M059J (cell line): ENCODE measurements around the gene FAAH. TPM values are rescaled to one million over a fixed set of nuclear protein-coding genes. Genes with fewer than 3 reads are reported as not detected.

ENCODE experiments used
- DNase-seq: peaks from one replicate; pipeline ENCODE4 v3.0.0-alpha.2; 2012; ENCODE audit warnings: low read depth
- total RNA-seq: library from RNA; depleted of rRNA; stranded (reverse); fragments of >200 nt; shearing (Covaris generic); gene quantifications from 2 replicates; pipeline ENCODE4 v1.2.3, GENCODE V29; 2014

The FAAH gene
- total RNA-seq, 1 experiment from 2014 or later = 0.69 TPM

- DNase-seq = peak; percentile 30
Measured at GRCh38 chr1:46401154-46401913, 7.2 kb downstream of the FAAH start.

DNA sequence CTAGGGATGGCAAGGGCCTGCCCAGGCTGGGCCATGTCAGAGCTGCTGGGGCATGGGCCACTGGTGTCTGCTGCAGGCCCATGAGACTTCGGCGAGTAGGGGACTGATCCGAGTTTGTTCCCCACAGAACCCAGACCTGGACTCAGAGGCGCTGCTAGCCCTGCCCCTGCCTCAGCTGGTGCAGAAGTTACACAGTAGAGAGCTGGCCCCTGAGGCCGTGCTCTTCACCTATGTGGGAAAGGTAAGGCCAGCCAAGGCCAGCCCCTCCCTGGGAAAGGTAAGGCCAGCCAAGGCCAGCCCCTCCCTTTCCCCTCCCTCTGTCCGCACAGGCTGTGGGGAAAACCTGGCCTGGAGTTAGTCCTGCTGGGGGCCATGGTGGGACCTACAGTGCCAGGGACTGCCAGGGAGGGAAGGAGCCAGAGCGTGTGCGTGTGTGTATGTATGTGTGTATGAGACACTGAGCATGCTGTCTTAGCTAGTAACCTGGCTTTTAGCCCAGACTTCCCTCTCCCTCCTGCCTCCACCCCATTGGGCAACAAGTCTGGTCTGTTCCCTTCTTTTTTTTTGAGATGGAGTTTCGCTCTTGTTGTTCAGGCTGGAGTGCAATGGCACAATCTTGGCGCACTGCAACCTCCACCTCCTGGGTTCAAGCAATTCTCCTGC, 8.0 kb downstream of the FAAH start:
- peak; percentile 76 for DNase-seq

DNA sequence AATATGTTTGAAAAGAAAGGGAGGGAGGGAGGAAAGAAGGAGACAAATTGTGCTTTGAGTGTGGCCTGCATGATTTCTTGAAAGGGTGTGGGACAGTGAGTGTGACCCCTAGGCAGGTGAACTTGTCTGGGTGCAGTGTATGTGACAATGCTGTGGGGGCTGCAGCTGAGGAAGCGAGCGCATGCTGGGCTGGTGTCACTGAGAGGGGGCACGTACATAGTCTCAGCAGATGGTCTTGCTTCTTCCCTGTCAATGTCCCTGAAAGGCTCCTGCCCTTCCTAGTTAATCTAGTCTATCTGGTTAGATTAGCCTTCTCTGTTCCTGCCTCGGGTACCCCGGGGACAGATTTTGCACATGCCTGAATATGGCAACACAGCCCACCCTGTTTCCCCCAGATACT, 9.8 kb downstream of the FAAH start:
- no peak for DNase-seq

DNA sequence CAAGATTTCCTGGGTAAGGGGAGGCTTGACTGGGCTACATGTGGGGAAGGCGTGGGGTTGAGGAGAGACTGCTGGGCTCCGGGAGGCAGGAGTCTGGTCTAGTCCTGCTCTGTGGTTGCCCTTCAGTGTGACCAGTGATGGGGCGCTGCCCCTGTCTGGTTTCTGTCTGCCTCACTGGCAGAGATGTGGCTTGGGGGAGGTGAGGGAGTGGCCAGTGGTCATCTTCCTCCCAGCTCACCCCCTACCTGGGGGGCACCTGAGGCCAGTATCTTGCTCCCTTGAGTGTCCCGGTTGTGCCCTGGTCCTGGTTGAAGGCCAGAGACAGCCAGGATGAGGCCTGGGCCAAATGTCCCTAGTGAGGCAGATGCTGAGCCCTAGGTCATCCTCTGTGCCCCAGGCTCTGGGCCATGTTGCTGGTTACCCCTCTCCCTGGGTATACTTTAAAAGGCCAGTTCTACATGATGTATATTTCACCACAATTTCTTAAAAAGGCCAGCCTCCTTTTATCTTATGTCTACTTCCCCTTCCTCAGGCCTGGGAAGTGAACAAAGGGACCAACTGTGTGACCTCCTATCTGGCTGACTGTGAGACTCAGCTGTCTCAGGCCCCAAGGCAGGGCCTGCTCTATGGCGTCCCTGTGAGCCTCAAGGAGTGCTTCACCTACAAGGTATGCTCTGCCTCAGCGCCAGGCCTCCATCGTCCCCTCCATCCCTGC, 10.5 kb downstream of the FAAH start:
- no peak for DNase-seq

GRCh38 chr1:46405197-46405555, 11.1 kb downstream of the FAAH start:
- no peak for DNase-seq

- no peak for DNase-seq
Measured at GRCh38 chr1:46405724-46406123, 11.6 kb downstream of the FAAH start.

DNA sequence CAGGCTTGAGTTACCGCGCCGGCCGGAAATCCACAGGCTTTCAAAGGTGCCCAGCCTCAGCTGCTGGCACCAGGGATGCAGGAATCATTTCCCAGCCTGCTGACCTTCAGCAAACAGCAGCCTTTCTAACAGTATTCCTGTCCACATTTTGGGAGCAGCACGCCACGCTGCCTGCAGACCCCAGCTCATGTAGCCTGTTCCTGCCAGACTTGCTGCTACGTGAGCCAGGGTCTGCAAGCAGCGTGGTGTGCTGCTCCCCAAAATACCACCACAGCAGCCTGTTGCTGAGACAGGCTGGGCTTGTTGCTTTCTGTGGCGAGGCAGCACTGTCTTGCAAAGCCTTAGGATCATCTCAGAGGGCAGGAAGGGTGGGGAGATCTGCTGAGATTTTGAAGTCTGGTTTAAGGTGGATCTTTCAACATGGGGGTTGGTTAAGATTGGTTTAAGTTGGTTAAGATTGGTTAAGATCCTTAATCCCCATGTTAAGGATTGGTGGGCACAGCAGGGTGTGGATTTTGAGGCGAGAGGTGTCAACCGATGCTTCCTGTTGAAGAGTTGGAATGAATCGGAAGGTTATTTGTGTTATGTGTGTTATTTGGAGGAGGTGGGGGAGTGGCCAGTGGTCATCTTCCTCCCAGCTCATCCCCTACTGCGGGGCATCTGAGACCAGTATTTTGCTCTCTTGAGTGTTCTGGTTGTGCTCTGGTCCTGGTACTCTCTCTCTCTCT, 12.9 kb downstream of the FAAH start:
- DNase-seq = no peak

GRCh38 chr1:46407636-46408035, 13.5 kb downstream of the FAAH start:
- no peak for DNase-seq

DNA sequence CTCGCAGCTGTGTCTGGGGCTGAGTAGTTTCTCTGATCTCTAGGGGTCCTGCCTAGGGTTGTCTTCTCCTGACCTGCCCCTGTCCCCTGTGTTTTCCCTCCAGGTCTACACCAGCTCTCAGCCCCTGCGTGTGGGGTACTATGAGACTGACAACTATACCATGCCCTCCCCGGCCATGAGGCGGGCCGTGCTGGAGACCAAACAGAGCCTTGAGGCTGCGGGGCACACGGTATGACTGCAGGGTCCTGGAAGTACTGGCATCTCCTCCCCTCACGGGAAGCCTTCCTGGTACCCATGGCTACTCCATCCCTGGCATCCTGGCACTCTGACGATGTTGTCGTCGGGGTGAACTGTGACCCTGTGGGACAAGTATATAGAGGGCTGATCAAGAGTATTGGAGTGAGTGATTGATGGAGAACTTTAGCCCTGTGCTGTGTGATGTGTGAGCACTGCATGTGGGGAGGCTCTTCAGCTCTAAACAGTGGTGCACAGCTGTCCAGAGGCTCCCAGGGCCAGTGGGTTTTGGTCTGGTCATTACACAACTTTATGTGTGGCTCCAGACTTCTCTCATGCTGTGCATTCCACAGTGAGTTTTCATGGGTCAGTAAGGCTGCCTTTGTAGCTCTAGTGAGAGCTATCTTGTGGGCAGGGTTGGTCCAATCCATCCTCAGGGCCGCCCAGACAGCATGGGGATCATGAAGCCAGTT, 14.4 kb downstream of the FAAH start:
- no peak for DNase-seq

DNA sequence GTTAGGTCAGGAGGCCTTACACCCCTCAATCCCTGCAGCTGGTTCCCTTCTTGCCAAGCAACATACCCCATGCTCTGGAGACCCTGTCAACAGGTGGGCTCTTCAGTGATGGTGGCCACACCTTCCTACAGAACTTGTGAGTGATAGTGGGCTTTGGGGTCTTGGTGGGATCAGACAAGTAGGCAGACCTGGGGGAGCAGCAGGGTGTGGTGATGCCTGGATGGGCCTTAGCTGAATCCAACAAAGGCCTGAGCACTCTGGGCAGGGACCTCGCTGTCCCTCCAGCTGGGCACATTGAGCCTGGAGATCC, 14.9 kb downstream of the FAAH start:
- DNase-seq = no peak

DNA sequence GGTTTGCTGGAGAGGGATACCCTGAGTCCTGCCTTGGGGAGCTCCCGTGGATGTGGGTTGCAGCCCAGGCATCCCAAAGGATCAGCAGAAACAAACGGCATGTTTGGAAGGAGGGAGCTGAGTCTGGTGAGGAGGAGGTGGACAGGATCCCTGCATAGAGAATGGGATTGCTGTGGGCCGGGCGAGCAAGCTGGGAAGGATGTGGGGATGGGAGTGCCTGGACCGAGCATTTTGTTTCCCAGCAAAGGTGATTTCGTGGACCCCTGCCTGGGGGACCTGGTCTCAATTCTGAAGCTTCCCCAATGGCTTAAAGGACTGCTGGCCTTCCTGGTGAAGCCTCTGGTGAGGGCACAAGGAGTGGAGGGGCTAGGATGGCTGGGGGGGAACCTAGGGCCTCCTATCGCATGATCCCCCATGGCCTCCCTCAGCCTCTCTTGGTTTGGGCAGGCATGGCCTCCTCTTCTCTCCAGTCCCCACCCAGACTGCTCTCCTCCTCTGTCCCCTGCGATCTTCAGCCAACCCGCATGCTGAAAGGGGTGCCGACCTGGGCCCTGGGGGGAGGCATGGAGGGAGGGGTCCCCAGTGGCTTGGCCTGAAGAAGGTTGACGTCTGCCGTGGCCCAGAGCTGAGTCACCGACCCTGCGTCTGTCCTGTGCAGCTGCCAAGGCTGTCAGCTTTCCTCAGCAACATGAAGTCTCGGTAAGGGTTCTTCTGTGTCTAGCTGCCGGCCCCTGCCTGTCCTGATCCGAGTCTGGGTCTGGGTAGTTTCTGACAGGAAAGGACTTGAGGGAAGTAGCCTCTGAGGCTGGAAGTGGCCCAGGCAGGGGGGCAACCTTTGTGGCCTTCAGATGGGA, 16.3 kb downstream of the FAAH start:
- peak; percentile 22 for DNase-seq

- no peak for DNase-seq
Measured at GRCh38 chr1:46411010-46411405, 16.9 kb downstream of the FAAH start.

GRCh38 chr1:46411601-46412341, 17.7 kb downstream of the FAAH start:
- no peak for DNase-seq

GRCh38 chr1:46412893-46413595, 18.9 kb downstream of the FAAH start:
- no peak for DNase-seq

- peak; percentile 20 for DNase-seq
Measured at GRCh38 chr1:46413596-46413985, 19.5 kb downstream of the FAAH start.

DNA sequence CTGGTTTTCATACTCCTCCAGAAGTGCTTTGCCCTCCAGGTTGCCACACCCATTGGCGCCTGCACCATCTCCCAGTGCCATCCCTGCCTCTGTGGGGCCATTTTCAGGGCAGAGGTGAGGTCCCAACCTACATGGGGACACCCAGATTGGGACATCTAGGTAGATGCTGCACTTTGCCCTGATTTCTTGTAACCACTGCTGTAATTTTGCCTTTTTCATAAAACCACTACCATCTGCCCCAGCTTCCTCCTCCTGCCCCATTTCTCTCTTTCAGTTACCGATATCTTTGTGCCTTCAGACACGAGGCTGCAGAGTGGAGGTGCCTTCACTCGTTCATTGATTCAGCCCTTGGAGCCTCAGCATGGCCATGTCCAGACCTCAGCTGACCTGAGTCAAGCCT, 21.4 kb downstream of the FAAH start:
- no peak for DNase-seq

GRCh38 chr1:46418976-46419375, 24.9 kb downstream of the FAAH start:
- DNase-seq = no peak

GRCh38 chr1:46420533-46420915, 26.4 kb downstream of the FAAH start:
- DNase-seq = no peak

GRCh38 chr1:46421739-46422138, 27.6 kb downstream of the FAAH start:
- no peak for DNase-seq
